Vagina (tissue), 2 donors: ENCODE data around the gene NTN3. TPM values are rescaled to one million over a fixed set of nuclear protein-coding genes. Genes with fewer than 3 reads are reported as not detected.

ENCODE experiments used
- DNase-seq, 2 donors: peaks; one replicate each; pipeline ENCODE4 v3.0.0-alpha.2; 2017; ENCODE audit errors: extremely low spot score in 2 of 2
- H3K27ac ChIP-seq: fragments of 200-600 bp; sonication (generic); one replicate; pipeline ENCODE4 v1.5.1; 2019
- H3K27me3 ChIP-seq: fragments of 200-600 bp; sonication (generic); one replicate; pipeline ENCODE4 v1.5.1; 2019
- H3K36me3 ChIP-seq, 2 donors: fragments of 200-600 bp; sonication (generic); one replicate each; pipeline ENCODE4 v1.5.1; 2017 to 2019
- H3K4me1 ChIP-seq: fragments of 200-600 bp; sonication (generic); one replicate; pipeline ENCODE4 v1.5.1; 2019
- H3K4me3 ChIP-seq, 2 donors: fragments of 200-600 bp; sonication (generic); 1 replicate in 1 of 2; 2 replicates in 1 of 2; pipeline ENCODE4 v1.5.1; 2016 to 2019
- H3K9me3 ChIP-seq: fragments of 200-600 bp; sonication (generic); one replicate; pipeline ENCODE4 v1.5.1; 2019
- CTCF ChIP-seq, 3 experiments: fragments of 450-650 bp in 2 of 3; fragments of 200-600 bp in 1 of 3; sonication (generic) in 1 of 3; IDR thresholded peaks; one replicate each; pipeline ENCODE4 v1.5.1; 2017 to 2019; ENCODE audit warnings: antibody characterized with exemption in 3 of 3, mild to moderate bottlenecking in 2 of 3, moderate library complexity in 2 of 3
- POLR2A ChIP-seq, 2 donors: fragments of 450-650 bp; IDR thresholded peaks; one replicate each; pipeline ENCODE4 v1.6.1; 2017; ENCODE audit warnings: antibody characterized with exemption in 2 of 2, mild to moderate bottlenecking in 2 of 2, moderate library complexity in 2 of 2
- POLR2AphosphoS5 ChIP-seq, 2 donors: sonication (generic); formaldehyde crosslinking; IDR thresholded peaks; one replicate each; pipeline ENCODE4 v1.9.0; 2017; ENCODE audit warnings: antibody characterized with exemption in 2 of 2, mild to moderate bottlenecking in 2 of 2, low read depth in 1 of 2; ENCODE audit not compliant: insufficient read depth in 1 of 2
- intact Hi-C: fragments of 100-400 bp; cut with DNase I; formaldehyde crosslinking; loops from one replicate; pipeline ENCODE4 v1.15.1; 2023
- total RNA-seq: library from RNA; depleted of rRNA; stranded (reverse); fragments of >200 nt; gene quantifications from one replicate; pipeline ENCODE4 v1.2.3, GENCODE V29; 2016

NTN3 gene
- total RNA-seq, 1 donor from 2014 or later = not detected

GRCh38 chr16:2500430-2500917 is 29.4 kb downstream of the NTN3 start:
- H3K27ac ChIP-seq = no peak overlapping the region
- intact Hi-C loops = loop anchor here (5.0 kb wide), 1 partner anchor 73 kb away; the partner anchor contains the start of gene CCNF
- TF ChIP-seq POLR2A (IDR thresholded peaks at IDR 0.05) (no peak), CTCF (IDR thresholded peaks at IDR 0.05) (no peak), POLR2AphosphoS5 (IDR thresholded peaks at IDR 0.05; ENCODE audit: insufficient read depth in 1 of 2, low read depth in 1 of 2) (no peak)

GRCh38 chr16:2500918-2501750 is 30.0 kb downstream of the NTN3 start:
- peak overlapping the region; percentile 74 for H3K27ac ChIP-seq
- H3K36me3 ChIP-seq = peaks cover 0 to 10% of the 10 kb centered on the region in 2 donors
- H3K9me3 ChIP-seq = no peaks in the 10 kb centered on the region
- no peak for TF ChIP-seq POLR2A (IDR thresholded peaks at IDR 0.05)
- peak; percentile 96 to 98 (median 98) for TF ChIP-seq CTCF (IDR thresholded peaks at IDR 0.05)
- peak; percentile 36 to 63 for TF ChIP-seq POLR2AphosphoS5 (IDR thresholded peaks at IDR 0.05; ENCODE audit: insufficient read depth in 1 of 2, low read depth in 1 of 2)
- H3K27me3 ChIP-seq = no peaks in the 10 kb centered on the region
- intact Hi-C loops = loop anchor here (5.0 kb wide), 1 partner anchor 74 kb away; the partner anchor contains the start of gene CCNF
- H3K4me3 ChIP-seq = peak overlapping the region; percentile 26 to 37
- H3K4me1 ChIP-seq = peaks cover 62% of the 10 kb centered on the region
- DNase-seq = no peak

More at GRCh38 chr16:2500430-2500917, 29.4 kb downstream of the NTN3 start:
- Histone ChIP-seq H3K9me3 (no peaks in the 10 kb centered on the region), H3K36me3 (peaks cover 0 to 10% of the 10 kb centered on the region in 2 donors), H3K27me3 (no peaks in the 10 kb centered on the region), H3K4me1 (peaks cover 62% of the 10 kb centered on the region), H3K4me3 (no peak overlapping the region)
- DNase-seq = no peak

- no peak for DNase-seq
- no peak for TF ChIP-seq CTCF (IDR thresholded peaks at IDR 0.05)
- TF ChIP-seq POLR2AphosphoS5 (IDR thresholded peaks at IDR 0.05; ENCODE audit: insufficient read depth in 1 of 2, low read depth in 1 of 2) = no peak
- TF ChIP-seq POLR2A (IDR thresholded peaks at IDR 0.05) = no peak
- no peaks in the 10 kb centered on the region for H3K27me3 ChIP-seq
- H3K4me3 ChIP-seq = no peak overlapping the region
- peaks cover 54% of the 10 kb centered on the region for H3K4me1 ChIP-seq
- peak overlapping the region; percentile 74 for H3K27ac ChIP-seq
- no peaks in the 10 kb centered on the region for H3K9me3 ChIP-seq
- H3K36me3 ChIP-seq = peaks cover 0 to under 1% of the 10 kb centered on the region in 2 donors
- intact Hi-C loops = loop anchor here (5.0 kb wide), 1 partner anchor 75 kb away; the partner anchor contains the start of gene CCNF
Observed at GRCh38 chr16:2501946-2502895, 31.1 kb downstream of the NTN3 start.

GRCh38 chr16:2505695-2506094 is 34.6 kb downstream of the NTN3 start:
- no peak overlapping the region for H3K27ac ChIP-seq
- DNase-seq = no peak
- no peak overlapping the region for H3K4me3 ChIP-seq
- H3K9me3 ChIP-seq = no peaks in the 10 kb centered on the region
- intact Hi-C loops = loop anchor here (2.0 kb wide), 1 partner anchor 165 kb away; the partner anchor contains the start of gene ABCA3
- no peaks in the 10 kb centered on the region for H3K36me3 ChIP-seq
- no peaks in the 10 kb centered on the region for H3K27me3 ChIP-seq
- TF ChIP-seq CTCF (IDR thresholded peaks at IDR 0.05) (no peak), POLR2AphosphoS5 (IDR thresholded peaks at IDR 0.05; ENCODE audit: insufficient read depth in 1 of 2, low read depth in 1 of 2) (no peak), POLR2A (IDR thresholded peaks at IDR 0.05) (no peak)
- peaks cover 23% of the 10 kb centered on the region for H3K4me1 ChIP-seq
